ENCODE results near the gene IFNA5. TPM values are rescaled to one million over a fixed set of nuclear protein-coding genes. Genes with fewer than 3 reads are reported as not detected.
A peak's percentile ranks its signal among the peaks of the same experiment; 100 is the strongest.

Gene IFNA5
- total and polyA plus RNA-seq, 8 donors: not detected

- intact Hi-C loops (cut with DNase I): no loop called here
These were observed 29.9 kb upstream of the IFNA5 start, which contains the start of gene KLHL9 for GRCh38 chr9:21334701-21335632. Gene KLHL9 (minus strand): TSS chr9:21335404. CDS start chr9:21334859, 545 bp downstream.

GRCh38 chr9:21333226-21333625 is 28.1 kb upstream of the IFNA5 start:
- H3K4me3 ChIP-seq: peak overlapping the region in 1 of 2 donors; percentile 87
- ATAC-seq: no peak

More at GRCh38 chr9:21334701-21335632, 29.9 kb upstream of the IFNA5 start, which contains the start of gene KLHL9:
- Histone ChIP-seq H3K4me3 (peak within 1 kb of the TSS; percentile 85 to 87), H3K36me3 (peaks cover 0 to 5% of the 10 kb centered on the region in 2 donors), H3K4me1 (peaks cover 27 to 45% of the 10 kb centered on the region in 2 donors), H3K27me3 (no peaks in the 10 kb centered on the region), H3K27ac (peak within 1 kb of the TSS; percentile 96 to 97), H3K9me3 (no peaks in the 10 kb centered on the region)
- TF ChIP-seq CTCF (IDR thresholded peaks at IDR 0.05): no peak
- DNase-seq (peak; percentile 87 to 96 (median 95)), ATAC-seq (peak; percentile 100)

GRCh38 chr9:21331676-21332402 is 26.7 kb upstream of the IFNA5 start:
- H3K27me3 ChIP-seq: no peaks in the 10 kb centered on the region
- ATAC-seq: no peak
- H3K4me1 ChIP-seq: peaks cover 27 to 74% of the 10 kb centered on the region in 2 donors
- no peak for TF ChIP-seq CTCF (IDR thresholded peaks at IDR 0.05)
- intact Hi-C loops (cut with DNase I): no loop called here
- no peak for DNase-seq
- H3K4me3 ChIP-seq: no peak overlapping the region
- no peak overlapping the region for H3K27ac ChIP-seq
- peaks cover 0 to 7% of the 10 kb centered on the region in 2 donors for H3K36me3 ChIP-seq
- no peaks in the 10 kb centered on the region for H3K9me3 ChIP-seq

More at GRCh38 chr9:21333226-21333625, 28.1 kb upstream of the IFNA5 start:
- intact Hi-C loops (cut with DNase I): no loop called here
- TF ChIP-seq CTCF (IDR thresholded peaks at IDR 0.05): no peak
- Histone ChIP-seq H3K27me3 (no peaks in the 10 kb centered on the region), H3K4me1 (peaks cover 27 to 60% of the 10 kb centered on the region in 2 donors), H3K9me3 (no peaks in the 10 kb centered on the region), H3K27ac (no peak overlapping the region), H3K36me3 (peaks cover 0 to 7% of the 10 kb centered on the region in 2 donors)
- DNase-seq: no peak

GRCh38 chr9:21326526-21327139 is 21.5 kb upstream of the IFNA5 start:
- intact Hi-C loops (cut with DNase I): no loop called here
- peaks cover 4 to 53% of the 10 kb centered on the region in 2 donors for H3K4me1 ChIP-seq

More at GRCh38 chr9:21326526-21327139, 21.5 kb upstream of the IFNA5 start:
- TF ChIP-seq CTCF (IDR thresholded peaks at IDR 0.05): peak in 1 of 2 donors; percentile 68
- ATAC-seq: peak; percentile 87
- Histone ChIP-seq H3K27me3 (no peaks in the 10 kb centered on the region), H3K36me3 (peaks cover 0 to 41% of the 10 kb centered on the region in 2 donors), H3K4me3 (no peak overlapping the region), H3K9me3 (no peaks in the 10 kb centered on the region), H3K27ac (no peak overlapping the region)
- peak in 1 of 4 donors; percentile 30 for DNase-seq
